ENCODE measurements around the gene TMEM171. TPM values are rescaled to one million over a fixed set of nuclear protein-coding genes. Genes with fewer than 3 reads are reported as not detected.

Gene TMEM171, protein sequence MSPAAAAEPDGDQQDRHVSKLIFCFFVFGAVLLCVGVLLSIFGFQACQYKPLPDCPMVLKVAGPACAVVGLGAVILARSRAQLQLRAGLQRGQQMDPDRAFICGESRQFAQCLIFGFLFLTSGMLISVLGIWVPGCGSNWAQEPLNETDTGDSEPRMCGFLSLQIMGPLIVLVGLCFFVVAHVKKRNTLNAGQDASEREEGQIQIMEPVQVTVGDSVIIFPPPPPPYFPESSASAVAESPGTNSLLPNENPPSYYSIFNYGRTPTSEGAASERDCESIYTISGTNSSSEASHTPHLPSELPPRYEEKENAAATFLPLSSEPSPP
- under 1 TPM; 0.57 to 0.73 TPM for total RNA-seq
- not detected for polyA plus RNA-seq (2013, experiment 1 of 2)
- not detected for polyA plus RNA-seq (2013, experiment 2 of 2)
- long read RNA-seq, experiment 1, partial matches to known transcripts = 1 of 1 reads
- long read RNA-seq, experiment 1, other reads (novel, unspliced or antisense) = 0 of 1 reads
- long read RNA-seq, experiment 2, partial matches to known transcripts = 0 of 4 reads
- long read RNA-seq, experiment 2, other reads (novel, unspliced or antisense) = 1 of 4 reads
- long read RNA-seq, experiment 3 = 0 reads
- long read RNA-seq, experiment 4 = 0 reads

DNA sequence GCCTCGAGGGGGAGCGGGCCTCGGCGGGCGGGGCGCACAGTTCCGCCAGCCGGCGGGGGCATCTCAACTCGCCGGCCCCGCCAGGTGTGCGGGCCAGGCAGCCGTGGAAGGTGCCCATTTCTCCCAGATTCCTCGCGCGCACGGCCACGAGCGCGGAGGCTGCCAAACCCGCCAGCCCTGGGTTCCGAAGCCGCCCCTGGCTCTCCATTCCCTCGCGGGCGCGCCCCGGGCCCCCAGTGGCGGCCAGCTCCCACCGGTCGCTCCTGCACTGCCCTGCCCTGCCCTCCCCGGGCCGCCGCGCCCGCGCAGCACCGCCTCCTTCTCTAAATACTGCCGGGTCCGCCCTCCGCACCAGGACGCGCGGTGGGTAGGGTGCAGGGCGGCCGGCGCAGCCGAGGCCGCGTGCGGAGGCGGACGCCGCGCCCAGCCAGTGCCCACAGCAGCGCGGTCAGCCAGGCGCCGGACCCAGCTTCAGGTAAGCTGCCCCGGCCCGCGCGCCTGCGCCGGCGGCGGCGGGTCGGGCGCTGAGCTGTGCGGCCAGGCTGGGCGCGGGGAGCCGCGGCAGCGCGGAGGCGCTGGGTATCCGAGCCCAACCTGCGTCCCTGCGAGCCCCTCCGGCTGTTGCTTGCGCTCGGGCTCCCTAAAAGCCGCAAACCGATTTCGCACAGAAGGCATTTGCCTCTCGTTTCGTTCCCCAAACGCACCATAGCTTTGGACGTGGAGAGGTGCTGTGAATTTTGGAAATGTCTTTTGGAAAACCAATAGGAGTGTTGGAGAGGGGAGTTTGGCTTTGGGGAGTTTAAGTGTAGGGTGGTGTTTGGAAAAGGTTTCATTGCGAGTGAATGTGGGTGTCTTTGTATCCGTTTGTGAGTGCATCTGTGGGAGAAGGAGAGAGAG is at the start of gene TMEM171:
TMEM171 (plus strand) TSS at position 354 of the 897 bp plus-strand sequence. CDS start 2,799 bp downstream, outside the sequence.
- Mint-ChIP-seq H3K4me1 (peaks cover 9% of the 10 kb centered on the region), H3K27me3 (ENCODE audit: insufficient read depth) (peaks cover 70% of the 10 kb centered on the region), H3K4me3 (peak within 1 kb of the TSS; percentile 63), H3K9me3 (no peaks in the 10 kb centered on the region), H3K27ac (no peak within 1 kb of the TSS), H3K36me3 (ENCODE audit: low read depth) (no peaks in the 10 kb centered on the region)
- peak within 1 kb of the TSS; percentile 93 for H3K4me3 ChIP-seq (ENCODE audit: low read length)
- WGBS, 2 experiments (ENCODE audit: insufficient coverage in 1 of 2, insufficient read length in 1 of 2) = 2 to 3% methylated on average over 40 to 94 of the region's 94 CpGs
- no peaks in the 10 kb centered on the region for H3K36me3 ChIP-seq (ENCODE audit: control insufficient read depth, insufficient read depth, low read length)
- H3K27ac ChIP-seq (ENCODE audit: low read depth, low read length) = no peak within 1 kb of the TSS
- H3K9me3 ChIP-seq (ENCODE audit: control insufficient read depth, low read length) = no peaks in the 10 kb centered on the region
- TF ChIP-seq, protein P1, sequence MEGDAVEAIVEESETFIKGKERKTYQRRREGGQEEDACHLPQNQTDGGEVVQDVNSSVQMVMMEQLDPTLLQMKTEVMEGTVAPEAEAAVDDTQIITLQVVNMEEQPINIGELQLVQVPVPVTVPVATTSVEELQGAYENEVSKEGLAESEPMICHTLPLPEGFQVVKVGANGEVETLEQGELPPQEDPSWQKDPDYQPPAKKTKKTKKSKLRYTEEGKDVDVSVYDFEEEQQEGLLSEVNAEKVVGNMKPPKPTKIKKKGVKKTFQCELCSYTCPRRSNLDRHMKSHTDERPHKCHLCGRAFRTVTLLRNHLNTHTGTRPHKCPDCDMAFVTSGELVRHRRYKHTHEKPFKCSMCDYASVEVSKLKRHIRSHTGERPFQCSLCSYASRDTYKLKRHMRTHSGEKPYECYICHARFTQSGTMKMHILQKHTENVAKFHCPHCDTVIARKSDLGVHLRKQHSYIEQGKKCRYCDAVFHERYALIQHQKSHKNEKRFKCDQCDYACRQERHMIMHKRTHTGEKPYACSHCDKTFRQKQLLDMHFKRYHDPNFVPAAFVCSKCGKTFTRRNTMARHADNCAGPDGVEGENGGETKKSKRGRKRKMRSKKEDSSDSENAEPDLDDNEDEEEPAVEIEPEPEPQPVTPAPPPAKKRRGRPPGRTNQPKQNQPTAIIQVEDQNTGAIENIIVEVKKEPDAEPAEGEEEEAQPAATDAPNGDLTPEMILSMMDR (conservative IDR thresholded peaks at IDR 0.05) = peak; percentile 8
- H3K27me3 ChIP-seq (ENCODE audit: control insufficient read depth, insufficient read depth, low read length, poor library complexity, severe bottlenecking) = peaks cover 90% of the 10 kb centered on the region
- DNase-seq = peak; percentile 88
- no peaks in the 10 kb centered on the region for H3K4me1 ChIP-seq (ENCODE audit: control insufficient read depth, insufficient read depth, low read length)
- peak within 1 kb of the TSS; percentile 41 for H3K9ac ChIP-seq (ENCODE audit: extremely low read depth, low read length, poor library complexity, severe bottlenecking)

DNA sequence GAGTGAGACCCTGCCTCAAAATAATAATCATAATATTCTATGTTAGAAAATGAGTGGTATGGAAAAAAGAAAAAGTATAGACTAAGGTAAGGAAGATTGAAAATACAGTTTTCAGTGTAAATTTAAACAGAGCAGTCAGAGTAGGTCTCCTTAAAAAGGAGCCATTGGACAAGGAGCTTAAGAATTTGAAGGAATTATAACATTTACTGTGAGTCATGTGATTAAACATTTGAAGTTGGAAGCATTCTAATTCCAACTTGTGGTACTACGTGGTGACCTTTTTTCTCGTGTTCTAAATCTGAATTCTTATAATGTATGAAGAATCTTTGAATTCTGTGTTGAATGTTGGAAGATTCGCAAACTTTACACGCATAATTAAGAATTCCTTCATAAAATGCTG is 39.3 kb upstream of the TMEM171 start:
- Histone ChIP-seq H3K9ac (ENCODE audit: extremely low read depth, low read length, poor library complexity, severe bottlenecking) (no peak overlapping the region), H3K9me3 (ENCODE audit: control insufficient read depth, low read length) (no peaks in the 10 kb centered on the region), H3K4me1 (ENCODE audit: control insufficient read depth, insufficient read depth, low read length) (no peaks in the 10 kb centered on the region), H3K27ac (ENCODE audit: low read depth, low read length) (no peak overlapping the region), H3K27me3 (ENCODE audit: control insufficient read depth, insufficient read depth, low read length, poor library complexity, severe bottlenecking) (no peaks in the 10 kb centered on the region), H3K36me3 (ENCODE audit: control insufficient read depth, insufficient read depth, low read length) (peaks cover 33% of the 10 kb centered on the region), H3K4me3 (ENCODE audit: low read length) (no peak overlapping the region)
- Mint-ChIP-seq H3K9me3 (no peaks in the 10 kb centered on the region), H3K27ac (no peak overlapping the region), H3K4me3 (no peak overlapping the region), H3K4me1 (no peaks in the 10 kb centered on the region), H3K27me3 (ENCODE audit: insufficient read depth) (no peaks in the 10 kb centered on the region), H3K36me3 (ENCODE audit: low read depth) (peaks cover 2% of the 10 kb centered on the region)
- no peak for DNase-seq
- TF ChIP-seq, protein P1 (conservative IDR thresholded peaks at IDR 0.05) = no peak
- 82 to 91% methylated on average over 4 of the region's 4 CpGs for WGBS, 2 experiments (ENCODE audit: insufficient coverage in 1 of 2, insufficient read length in 1 of 2)

DNA sequence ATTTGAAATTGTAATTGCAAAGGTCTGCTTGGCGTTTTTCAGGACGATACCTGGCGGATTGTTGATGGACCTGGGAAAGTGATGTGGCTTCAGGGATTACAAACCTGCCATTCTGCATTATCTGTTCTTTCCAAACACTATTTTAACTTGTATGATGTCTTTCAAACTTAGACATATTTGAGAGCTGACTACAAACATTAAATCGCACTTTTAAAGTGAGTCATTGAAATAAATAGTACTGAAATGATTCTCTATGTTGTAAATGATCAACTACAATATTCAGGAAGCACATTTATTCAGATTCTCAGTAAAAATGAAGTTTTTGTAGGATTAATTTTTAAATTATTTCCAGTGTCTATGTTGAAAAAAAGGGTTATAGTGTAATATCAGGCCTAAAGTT is 32.3 kb upstream of the TMEM171 start:
- H3K4me3 Mint-ChIP-seq = no peak overlapping the region
- no peaks in the 10 kb centered on the region for H3K9me3 ChIP-seq (ENCODE audit: control insufficient read depth, low read length)
- H3K36me3 Mint-ChIP-seq (ENCODE audit: low read depth) = peaks cover 7% of the 10 kb centered on the region
- no peak overlapping the region for H3K4me3 ChIP-seq (ENCODE audit: low read length)
- H3K27ac ChIP-seq (ENCODE audit: low read depth, low read length) = no peak overlapping the region
- no peaks in the 10 kb centered on the region for H3K27me3 ChIP-seq (ENCODE audit: control insufficient read depth, insufficient read depth, low read length, poor library complexity, severe bottlenecking)
- H3K9ac ChIP-seq (ENCODE audit: extremely low read depth, low read length, poor library complexity, severe bottlenecking) = no peak overlapping the region
- no peaks in the 10 kb centered on the region for H3K27me3 Mint-ChIP-seq (ENCODE audit: insufficient read depth)
- no peak overlapping the region for H3K27ac Mint-ChIP-seq
- WGBS, 2 experiments (ENCODE audit: insufficient coverage in 1 of 2, insufficient read length in 1 of 2) = 98 to 100% methylated on average over 3 to 4 of the region's 4 CpGs
- H3K4me1 ChIP-seq (ENCODE audit: control insufficient read depth, insufficient read depth, low read length) = no peaks in the 10 kb centered on the region
- H3K36me3 ChIP-seq (ENCODE audit: control insufficient read depth, insufficient read depth, low read length) = peaks cover 23% of the 10 kb centered on the region
- H3K4me1 Mint-ChIP-seq = no peaks in the 10 kb centered on the region
- no peaks in the 10 kb centered on the region for H3K9me3 Mint-ChIP-seq
- DNase-seq = no peak
- TF ChIP-seq, protein P1 (conservative IDR thresholded peaks at IDR 0.05) = no peak

Measured in endodermal cell (in vitro differentiated cells).